HG02763 (cell line): ENCODE results near the gene ARSB.
A peak's percentile ranks its signal among the peaks of the same experiment; 100 is the strongest.

ENCODE experiments used
- ATAC-seq: cut with Tn5 transposase; IDR thresholded peaks from one replicate; pipeline ENCODE4 v1.9.1; 2021; ENCODE audit warnings: mild to moderate bottlenecking, moderate library complexity; ENCODE audit not compliant: unreplicated experiment

ARSB gene

GRCh38 chr5:78985116-78985724 is at the start of gene ARSB:
ARSB (minus strand) TSS chr5:78985310; CDS start chr5:78985248, 62 bp downstream.
- ATAC-seq, result peak; percentile 37

GRCh38 chr5:79032782-79033181 is 47.7 kb upstream of the ARSB start:
- no peak for ATAC-seq

DNA sequence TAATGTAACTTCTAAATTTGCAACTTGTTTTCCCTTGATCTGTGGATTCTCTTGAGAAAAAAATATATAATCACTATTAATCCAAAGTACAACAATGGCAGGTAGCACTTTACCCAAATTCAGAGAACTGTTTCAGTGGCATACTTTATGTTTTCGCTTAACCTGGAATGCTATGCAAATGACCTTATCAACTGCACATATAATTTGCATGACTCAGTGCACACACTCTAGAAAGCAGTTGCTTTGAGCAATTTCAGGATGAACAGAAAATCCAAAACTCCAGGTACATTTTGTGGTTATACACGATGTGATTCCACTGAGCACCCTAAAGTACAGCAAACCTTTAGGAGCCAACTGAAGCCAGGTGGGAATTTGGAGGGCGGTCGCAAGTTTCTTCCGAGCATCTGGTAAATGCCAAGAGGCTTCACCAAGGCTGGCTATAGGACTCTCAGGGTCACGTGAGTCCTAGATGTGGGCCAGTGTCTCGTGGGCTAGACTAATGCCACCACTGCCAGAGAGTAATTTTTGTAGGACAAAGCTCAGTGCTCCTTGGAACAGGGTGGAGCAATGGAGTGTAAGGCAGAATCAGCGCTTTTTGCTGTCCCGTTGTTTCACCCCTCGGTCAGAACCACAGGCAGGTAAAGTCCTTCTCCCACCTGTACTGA is 47.1 kb upstream of the ARSB start:
- no peak for ATAC-seq

DNA sequence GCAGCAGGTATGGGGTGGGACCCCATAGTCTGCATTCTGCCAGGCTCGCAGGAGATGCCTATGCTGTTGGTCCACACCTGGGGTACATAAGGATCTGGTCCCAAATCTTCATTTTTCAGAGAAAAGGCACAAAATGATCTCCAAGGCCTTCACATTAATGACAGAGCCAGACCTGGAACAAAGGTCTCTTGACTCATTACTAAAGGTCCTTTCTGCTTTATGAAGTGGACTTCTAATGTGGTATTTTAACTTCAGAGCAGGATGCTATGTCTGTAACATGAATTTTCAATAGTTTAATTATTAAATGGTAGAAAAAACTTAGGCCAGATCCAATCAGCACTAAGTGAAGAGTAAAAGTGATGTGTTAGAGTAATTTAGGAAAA is 46.4 kb upstream of the ARSB start:
- no peak for ATAC-seq

DNA sequence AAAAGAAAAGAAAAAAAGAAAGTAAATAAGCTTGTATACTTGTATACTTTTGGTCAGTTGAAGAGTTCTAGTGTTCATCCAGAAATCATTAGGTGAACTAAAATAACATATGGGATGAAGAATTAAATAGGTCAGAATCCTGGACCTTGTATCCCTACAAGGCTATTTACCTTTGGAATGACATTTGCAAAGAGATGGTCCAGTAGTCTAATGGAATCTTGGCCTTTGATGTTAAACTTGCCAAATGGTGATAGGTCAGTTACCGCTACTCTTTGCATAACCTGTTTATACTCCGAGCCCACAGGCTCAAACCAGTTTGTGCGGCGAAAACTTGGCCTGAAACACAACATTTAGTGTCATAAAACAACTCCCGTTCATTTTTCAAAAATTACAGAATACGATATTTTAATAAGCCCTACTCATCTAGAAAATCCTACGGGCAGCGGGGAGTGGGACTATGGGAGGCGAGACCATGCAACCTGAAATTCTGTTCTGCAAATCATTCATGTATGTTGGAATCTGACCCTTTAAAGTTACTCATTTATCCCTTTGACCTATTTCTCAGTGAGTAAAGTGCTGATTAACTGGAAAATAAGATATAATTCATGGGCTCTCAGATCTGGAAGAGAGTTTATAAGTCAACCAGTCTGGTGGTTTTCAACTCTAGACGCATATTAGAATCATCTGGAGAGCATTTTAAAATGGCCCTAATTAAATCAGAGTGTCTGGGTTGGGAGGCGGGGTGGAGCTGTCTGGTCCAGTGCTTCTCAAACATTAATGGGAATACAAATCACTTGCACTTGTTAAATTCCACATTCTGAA is 45.8 kb upstream of the ARSB start:
- no peak for ATAC-seq

DNA sequence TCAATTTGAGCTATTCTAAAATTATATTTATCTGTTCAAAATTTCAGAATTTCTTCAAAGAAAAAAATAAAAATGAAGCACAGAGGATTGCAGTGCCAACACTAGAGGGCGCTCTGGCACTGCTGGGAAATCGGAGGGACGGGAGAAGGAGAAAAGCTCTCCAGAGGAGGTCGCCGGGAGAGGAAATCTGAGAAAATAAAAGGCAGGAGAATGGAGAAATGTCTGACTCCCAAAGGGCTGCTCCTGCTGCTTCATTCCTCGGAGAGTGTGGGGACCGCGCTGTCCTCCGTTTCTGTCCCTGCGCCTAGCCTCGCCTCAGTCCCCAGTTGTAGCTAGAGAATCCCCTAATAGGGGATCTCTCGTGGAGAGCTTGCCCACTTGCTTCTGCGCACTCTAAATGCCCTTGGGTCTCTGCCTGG is 40.0 kb upstream of the ARSB start:
- ATAC-seq, result no peak

DNA sequence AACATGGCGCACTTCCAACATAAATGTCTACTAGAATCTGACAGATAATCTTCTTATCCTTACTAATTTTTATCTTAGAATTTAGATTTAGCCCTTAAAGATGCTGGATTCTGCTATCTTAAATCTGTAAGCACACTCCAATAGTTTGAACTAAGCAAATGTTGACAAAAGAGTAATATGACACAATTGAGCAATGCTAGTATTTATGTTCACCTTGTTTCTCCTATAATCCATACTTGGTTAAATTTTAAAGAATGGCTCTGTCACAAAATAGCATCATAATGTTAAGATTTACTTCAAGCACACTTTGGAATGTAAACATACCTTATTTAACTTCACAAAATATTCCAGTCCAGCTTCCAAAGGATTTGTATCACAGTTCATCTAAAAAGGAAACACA is 38.8 kb upstream of the ARSB start:
- no peak for ATAC-seq

GRCh38 chr5:79023348-79023747 is 38.2 kb upstream of the ARSB start:
- no peak for ATAC-seq

GRCh38 chr5:79022771-79023170 is 37.7 kb upstream of the ARSB start:
- ATAC-seq, result no peak

DNA sequence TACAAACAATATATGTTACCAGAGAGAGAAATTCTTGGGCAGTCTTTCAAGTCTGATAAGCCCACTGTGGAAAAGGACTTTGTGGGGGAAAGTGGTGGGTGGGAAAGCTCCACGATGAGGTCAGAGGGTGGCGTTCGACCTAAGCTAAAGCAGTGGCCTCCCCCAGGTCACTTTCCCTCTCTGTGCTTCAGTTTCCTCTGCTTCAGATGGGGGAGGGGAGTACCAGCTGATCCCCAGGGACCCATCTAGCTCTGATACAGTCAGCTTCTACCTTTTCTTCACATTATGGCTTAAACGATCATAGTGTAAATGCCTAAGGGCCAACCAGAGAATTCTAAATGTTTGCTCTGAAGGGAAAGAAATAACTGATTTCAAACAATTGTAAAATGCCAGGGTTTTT is 36.6 kb upstream of the ARSB start:
- no peak for ATAC-seq

- no peak for ATAC-seq
Measured at GRCh38 chr5:79020861-79021561, 35.9 kb upstream of the ARSB start.

DNA sequence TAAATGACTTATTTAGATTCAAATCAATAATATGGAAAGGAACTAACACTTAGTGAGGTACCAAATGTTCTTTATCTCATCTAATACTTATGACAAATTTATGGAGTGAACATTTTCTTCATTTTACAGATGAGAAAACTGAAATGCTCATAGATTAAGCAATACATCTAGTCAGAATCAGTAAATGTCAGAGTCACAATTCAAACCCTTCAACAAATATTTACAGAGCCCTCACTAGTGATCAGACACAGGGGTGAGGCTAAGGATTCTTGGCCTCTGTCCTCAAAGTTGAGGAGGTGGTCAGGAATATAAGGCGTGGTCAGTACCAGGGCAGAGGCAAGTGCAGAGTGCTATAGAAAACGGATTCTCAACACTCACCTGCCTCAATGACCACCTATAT is 29.5 kb upstream of the ARSB start:
- ATAC-seq, result no peak

GRCh38 chr5:79011869-79012268 is 26.8 kb upstream of the ARSB start:
- ATAC-seq, result no peak

DNA sequence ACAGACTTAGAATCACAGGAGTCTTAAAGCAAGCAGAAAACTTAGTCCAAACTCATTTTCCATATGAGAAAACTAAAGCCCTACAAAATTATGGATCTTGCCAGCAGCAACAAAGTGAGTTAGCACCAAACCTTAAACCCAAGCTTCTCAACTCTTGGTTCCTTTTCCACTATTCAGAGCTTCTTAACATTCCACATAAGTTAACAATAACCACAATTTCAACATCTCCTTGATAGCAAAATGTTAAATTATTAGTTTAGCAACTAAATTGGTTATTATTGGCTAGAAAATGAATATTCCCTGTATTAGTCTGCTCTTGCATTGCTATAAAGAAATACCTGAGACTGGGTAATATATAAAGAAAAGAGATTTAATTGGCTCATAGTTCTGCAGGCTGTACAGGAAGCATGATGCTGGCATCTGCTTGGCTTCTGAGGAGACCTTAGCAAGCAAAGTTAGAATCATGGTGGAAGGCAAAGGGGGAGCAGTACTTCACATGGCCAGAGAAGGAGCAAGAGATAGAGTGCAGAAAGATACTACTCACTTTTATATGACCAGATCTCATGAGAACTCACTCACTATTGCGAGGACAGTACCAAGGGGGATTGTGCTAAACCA is 26.2 kb upstream of the ARSB start:
- ATAC-seq, result no peak

GRCh38 chr5:79008362-79008761 is 23.3 kb upstream of the ARSB start:
- ATAC-seq, result no peak

GRCh38 chr5:79007872-79008271 is 22.8 kb upstream of the ARSB start:
- no peak for ATAC-seq

- ATAC-seq, result no peak
Measured at GRCh38 chr5:79005936-79006631, 21.0 kb upstream of the ARSB start.

DNA sequence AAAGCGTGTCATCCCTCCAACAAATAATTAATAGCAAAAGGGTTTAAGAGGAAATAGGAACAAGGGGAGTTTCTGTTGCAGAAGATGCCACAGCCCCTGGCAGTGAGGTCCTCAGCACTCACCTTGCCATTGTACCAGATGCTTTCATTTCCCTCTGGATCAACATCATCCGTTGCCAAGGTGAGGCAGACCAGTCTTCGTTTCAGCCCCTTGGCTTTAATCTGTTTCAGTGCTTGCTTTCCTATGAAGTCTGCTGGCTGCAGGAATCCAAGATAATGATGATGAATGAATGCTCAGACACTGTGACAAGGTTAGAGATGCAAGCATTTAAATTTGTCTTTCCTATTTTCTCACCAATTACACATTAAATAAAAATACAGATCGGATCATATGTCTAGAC is 20.0 kb upstream of the ARSB start:
- ATAC-seq, result no peak

DNA sequence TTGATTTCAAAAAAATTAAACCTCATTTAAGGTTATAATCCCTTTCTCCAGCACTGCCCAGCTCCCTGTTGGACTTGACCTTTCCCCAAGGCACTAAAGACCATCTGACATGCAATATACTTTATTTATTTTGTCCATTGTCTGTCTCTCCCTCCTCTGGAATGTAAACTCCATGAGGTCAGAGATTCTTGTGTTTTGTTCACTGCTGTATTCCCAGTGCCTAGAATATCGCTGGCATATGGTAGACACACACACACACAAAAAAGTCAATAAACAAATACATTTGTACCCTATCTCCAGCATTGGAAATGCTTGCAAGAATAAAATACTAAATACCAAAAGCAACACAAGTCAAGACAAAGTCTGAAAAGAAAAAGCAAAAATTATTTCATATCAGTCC is 17.3 kb upstream of the ARSB start:
- no peak for ATAC-seq

DNA sequence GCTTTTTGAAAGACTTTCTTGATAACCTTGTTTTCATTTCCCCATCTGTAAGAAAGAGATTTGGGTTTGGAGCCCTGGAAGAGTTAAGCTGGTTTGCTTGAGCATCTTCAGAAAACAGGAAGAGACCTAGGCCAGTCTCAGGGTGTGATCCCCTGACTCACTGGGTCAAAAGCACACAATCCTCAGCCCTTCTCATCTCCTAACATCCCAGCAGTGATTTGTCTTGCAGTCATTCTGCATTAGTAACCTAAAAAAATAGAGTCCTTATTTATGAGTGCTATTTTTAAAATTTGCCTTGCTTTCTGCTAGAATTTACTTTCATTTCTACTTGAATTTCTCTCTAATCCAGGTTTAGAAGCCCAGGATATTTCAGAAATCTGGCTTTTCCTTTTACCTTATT is 16.4 kb upstream of the ARSB start:
- no peak for ATAC-seq
